ENCODE results near the gene ANKS1A.

ANKS1A gene

DNA sequence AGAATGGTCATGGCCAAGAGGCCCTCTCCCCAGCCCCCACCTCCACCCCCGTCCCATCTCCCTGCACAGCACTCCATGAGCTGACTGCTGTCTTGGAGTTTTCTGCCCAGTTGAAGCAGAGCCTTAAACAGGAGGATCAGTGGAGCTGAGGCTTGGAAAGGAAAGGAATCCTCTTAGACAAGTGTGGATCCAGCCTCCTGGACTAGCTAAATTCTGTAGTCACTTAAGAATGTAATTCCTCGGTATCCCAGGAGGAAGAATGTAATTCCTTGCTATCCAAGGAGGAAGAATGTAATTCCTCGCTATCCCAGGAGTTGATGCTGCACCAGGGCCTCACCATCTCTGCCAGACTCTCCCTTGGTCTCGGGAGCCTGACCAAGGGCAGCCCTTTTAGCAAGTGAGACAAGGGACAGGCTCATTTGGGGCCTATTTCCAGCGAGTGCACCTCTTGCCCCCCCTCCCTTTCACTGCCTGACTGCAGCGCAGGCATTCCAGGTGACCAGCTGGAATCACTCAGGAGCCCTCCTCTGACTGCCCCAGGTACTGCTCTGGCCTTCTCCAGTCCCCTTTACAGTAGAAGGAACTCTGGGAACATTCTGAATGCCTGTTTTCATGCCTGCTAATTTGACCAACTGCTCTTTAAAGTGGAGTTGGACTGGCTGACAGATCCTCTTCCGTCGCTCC lies 175.8 kb downstream of the ANKS1A start:
- TF ChIP-seq ZFX (IDR thresholded peaks at IDR 0.05): no peak
- TF ChIP-seq, protein P1, sequence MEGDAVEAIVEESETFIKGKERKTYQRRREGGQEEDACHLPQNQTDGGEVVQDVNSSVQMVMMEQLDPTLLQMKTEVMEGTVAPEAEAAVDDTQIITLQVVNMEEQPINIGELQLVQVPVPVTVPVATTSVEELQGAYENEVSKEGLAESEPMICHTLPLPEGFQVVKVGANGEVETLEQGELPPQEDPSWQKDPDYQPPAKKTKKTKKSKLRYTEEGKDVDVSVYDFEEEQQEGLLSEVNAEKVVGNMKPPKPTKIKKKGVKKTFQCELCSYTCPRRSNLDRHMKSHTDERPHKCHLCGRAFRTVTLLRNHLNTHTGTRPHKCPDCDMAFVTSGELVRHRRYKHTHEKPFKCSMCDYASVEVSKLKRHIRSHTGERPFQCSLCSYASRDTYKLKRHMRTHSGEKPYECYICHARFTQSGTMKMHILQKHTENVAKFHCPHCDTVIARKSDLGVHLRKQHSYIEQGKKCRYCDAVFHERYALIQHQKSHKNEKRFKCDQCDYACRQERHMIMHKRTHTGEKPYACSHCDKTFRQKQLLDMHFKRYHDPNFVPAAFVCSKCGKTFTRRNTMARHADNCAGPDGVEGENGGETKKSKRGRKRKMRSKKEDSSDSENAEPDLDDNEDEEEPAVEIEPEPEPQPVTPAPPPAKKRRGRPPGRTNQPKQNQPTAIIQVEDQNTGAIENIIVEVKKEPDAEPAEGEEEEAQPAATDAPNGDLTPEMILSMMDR (conservative IDR thresholded peaks at IDR 0.05): no peak
- H3K27ac ChIP-seq: no peak overlapping the region

DNA sequence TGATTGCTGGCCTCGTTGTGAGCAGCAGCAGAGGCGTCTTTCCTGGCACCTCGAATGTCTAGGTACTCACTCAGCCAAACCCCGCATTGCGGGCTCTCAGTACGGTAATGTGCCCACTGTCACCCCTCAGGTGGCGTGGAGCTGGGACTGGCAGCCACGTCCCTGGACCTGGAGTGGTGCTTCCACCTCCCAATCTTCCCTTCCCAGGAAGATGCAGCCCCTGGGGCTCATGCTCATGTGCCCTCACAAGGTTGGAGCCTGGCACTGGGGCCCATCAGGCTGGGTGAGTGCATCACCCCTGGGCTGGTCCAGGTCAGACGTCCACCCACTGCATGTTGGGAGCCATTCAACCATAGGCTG lies 176.4 kb downstream of the ANKS1A start:
- no peak overlapping the region for H3K27ac ChIP-seq
- TF ChIP-seq, protein P1 (conservative IDR thresholded peaks at IDR 0.05): no peak
- TF ChIP-seq ZFX (IDR thresholded peaks at IDR 0.05): no peak

DNA sequence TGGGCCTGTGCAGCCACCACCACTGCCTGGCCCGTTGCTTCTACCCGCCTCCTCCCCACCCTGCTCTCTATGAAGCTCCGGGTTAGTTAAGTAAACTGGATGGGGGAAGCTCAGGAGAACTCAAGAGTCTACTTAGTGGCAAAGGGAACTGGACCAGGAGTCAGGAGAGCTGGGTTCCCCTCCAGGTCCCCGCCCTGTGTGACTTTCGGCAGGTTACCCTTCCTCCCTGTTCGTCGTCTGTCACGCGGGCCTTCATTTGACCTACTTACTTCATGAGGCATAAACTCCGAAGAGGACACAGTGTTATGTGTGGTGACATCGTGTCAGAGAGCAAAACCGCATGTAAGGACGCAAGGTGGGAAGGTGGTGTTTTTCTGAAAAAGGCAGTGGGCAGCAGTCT lies 176.8 kb downstream of the ANKS1A start:
- no peak overlapping the region for H3K27ac ChIP-seq
- TF ChIP-seq, protein P1 (conservative IDR thresholded peaks at IDR 0.05): no peak
- TF ChIP-seq ZFX (IDR thresholded peaks at IDR 0.05): no peak

DNA sequence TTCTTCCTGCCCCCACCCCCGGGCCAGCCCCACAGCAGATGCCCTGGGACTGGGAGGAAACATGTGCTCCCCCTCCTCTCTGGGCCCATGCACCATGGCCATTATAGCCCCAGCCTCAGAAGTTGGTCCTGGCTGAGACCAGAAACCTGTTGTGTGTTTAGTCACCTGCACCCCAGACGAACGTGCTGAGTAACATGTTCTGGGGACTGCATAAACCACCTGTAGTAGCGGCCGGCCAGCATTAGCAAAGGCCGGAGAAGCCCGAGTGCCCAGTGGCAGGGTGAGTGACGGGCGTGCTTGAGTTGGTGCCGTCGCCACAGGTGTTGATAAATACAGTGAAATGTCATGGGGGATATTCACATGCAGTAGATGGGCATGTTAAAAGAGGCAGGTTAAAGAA lies 178.2 kb downstream of the ANKS1A start:
- no peak overlapping the region for H3K27ac ChIP-seq
- no peak for TF ChIP-seq ZFX (IDR thresholded peaks at IDR 0.05)
- TF ChIP-seq, protein P1 (conservative IDR thresholded peaks at IDR 0.05): no peak

DNA sequence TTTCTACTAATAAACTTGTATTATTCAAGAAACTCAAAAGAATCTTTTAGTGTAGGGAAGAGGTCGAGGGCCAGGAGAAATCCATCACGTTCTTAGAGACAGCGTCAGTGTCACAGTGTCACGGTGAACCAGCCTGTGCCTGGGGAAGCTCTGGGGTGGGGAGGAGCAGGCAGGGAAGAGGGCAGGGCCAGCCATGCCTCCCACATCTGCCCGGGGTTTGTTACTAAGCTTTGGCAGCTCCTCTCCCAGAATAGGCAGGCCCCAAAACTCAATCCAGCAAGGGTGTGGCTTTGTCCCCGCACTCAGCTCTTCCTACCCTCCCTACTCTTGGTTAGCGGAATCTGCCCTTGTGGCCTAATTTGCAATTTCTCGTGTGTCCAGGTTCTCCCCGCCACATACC lies 179.2 kb downstream of the ANKS1A start:
- TF ChIP-seq ZFX (IDR thresholded peaks at IDR 0.05): no peak
- TF ChIP-seq, protein P1 (conservative IDR thresholded peaks at IDR 0.05): no peak

DNA sequence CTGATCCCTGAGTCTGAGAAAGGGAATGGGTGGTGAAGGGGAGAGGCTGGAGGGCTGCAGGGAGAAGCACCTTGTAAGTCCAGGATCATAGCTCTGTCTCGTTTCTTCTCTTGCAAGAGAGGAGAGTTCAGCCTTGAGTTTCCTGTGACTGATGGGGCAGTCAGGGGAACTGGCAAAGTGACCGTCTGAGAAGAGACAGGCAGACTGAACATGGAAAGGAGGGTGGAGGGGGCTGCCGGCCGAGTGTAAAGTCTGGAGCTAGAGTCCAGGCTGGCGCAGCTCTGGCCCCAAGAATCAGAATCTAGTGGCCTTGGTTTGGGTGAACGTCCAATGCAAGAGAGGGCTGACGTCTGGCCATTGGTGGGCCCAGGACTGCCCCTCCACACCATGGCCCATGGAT lies 179.6 kb downstream of the ANKS1A start:
- no peak overlapping the region for H3K27ac ChIP-seq
- TF ChIP-seq, protein P1 (conservative IDR thresholded peaks at IDR 0.05): no peak
- no peak for TF ChIP-seq ZFX (IDR thresholded peaks at IDR 0.05)

More for the DNA sequence above, 179.2 kb downstream of the ANKS1A start:
- H3K27ac ChIP-seq: no peak overlapping the region

DNA sequence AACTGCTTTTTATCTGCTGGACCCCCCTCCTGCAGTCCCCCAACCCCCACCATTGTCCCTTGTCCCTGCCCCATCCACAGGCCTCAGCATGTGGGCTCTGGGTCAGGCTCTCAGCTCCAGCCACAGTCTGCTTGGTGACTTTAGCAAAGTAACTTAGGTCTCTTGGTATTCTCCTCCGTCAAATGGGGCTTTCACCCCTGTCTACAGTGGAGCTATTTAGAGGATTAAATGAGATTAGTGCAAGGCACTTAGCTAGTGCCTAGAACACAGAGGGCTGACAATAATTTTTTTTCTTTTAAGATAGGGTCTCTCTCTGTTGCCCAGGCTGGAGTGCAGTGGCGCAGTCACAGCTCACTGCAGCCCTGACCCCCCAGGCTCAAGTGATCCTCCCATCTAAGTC lies 180.2 kb downstream of the ANKS1A start:
- no peak overlapping the region for H3K27ac ChIP-seq
- TF ChIP-seq, protein P1 (conservative IDR thresholded peaks at IDR 0.05): no peak
- no peak for TF ChIP-seq ZFX (IDR thresholded peaks at IDR 0.05)

Data from C4-2B (cell line).